OCI-LY3 (cell line): ENCODE measurements around the gene HTR1D.
"Not testable (repeated sequence)": the region's sequence is repeated elsewhere in the genome, so short reads cannot be mapped to it uniquely, and the experiment has no call there.

ENCODE experiments used
- H2AFZ ChIP-seq: fragments of 200-600, 300-600 bp; shearing (Covaris generic); 2 replicates; pipeline ENCODE4 v1.6.0; 2014; ENCODE audit warnings: antibody characterized with exemption, low read depth, low read length
- H3K27ac ChIP-seq: fragments of 200-600, 300-600 bp; sonication (generic); 2 replicates; pipeline ENCODE4 v1.5.1; 2014; ENCODE audit warnings: mild to moderate bottlenecking, low read length, moderate library complexity, mixed read lengths
- H3K27me3 ChIP-seq: fragments of 200-600, 300-600 bp; sonication (generic); 2 replicates; pipeline ENCODE4 v1.6.1; 2014; ENCODE audit warnings: low read depth, low read length, mixed read lengths
- H3K36me3 ChIP-seq: fragments of 200-600, 300-600 bp; sonication (generic); replicated peaks from 2 replicates; pipeline ENCODE3; 2014; ENCODE audit warnings: low read depth, low read length, mixed read lengths
- H3K4me1 ChIP-seq: fragments of 300-600, 200-600 bp; sonication (generic); 2 replicates; pipeline ENCODE4 v1.6.1; 2014; ENCODE audit warnings: low read length, mixed read lengths
- H3K4me2 ChIP-seq: fragments of 200-600, 300-600 bp; sonication (generic); 2 replicates; pipeline ENCODE4 v1.6.1; 2014; ENCODE audit warnings: low read length, mixed read lengths
- H3K4me3 ChIP-seq: fragments of 300-600, 200-600 bp; sonication (generic); 2 replicates; pipeline ENCODE4 v1.5.1; 2014; ENCODE audit warnings: antibody characterized with exemption, mild to moderate bottlenecking, low read length, moderate library complexity
- H3K79me2 ChIP-seq: fragments of 300-600, 200-600 bp; shearing (Covaris generic); 2 replicates; pipeline ENCODE4 v1.6.1; 2014; ENCODE audit warnings: mild to moderate bottlenecking, low read length, mixed read lengths
- H3K9ac ChIP-seq: fragments of 300-600, 200-600 bp; shearing (Covaris generic); 2 replicates; pipeline ENCODE4 v1.6.0; 2014; ENCODE audit warnings: mild to moderate bottlenecking, low read length, moderate library complexity
- H3K9me3 ChIP-seq: fragments of 200-600, 300-600 bp; shearing (Covaris generic); 2 replicates; pipeline ENCODE4 v1.6.1; 2014; ENCODE audit warnings: low read length, mixed read lengths; ENCODE audit not compliant: insufficient read depth
- H4K20me1 ChIP-seq: fragments of 200-600, 300-600 bp; sonication (generic); 2 replicates; pipeline ENCODE4 v1.6.1; 2016; ENCODE audit warnings: low read length, mixed read lengths; ENCODE audit not compliant: insufficient read depth
- CTCF ChIP-seq: fragments of 200-600, 300-600 bp; sonication (generic); IDR thresholded peaks from 2 replicates; pipeline ENCODE4 v1.5.1; 2014; ENCODE audit warnings: antibody characterized with exemption, low read length, low read depth
- EZH2phosphoT487 ChIP-seq: fragments of 200-600 bp; shearing (Covaris generic); IDR thresholded peaks from 2 replicates; pipeline ENCODE4 v1.6.1; 2018; ENCODE audit warnings: antibody characterized with exemption, mixed run types, low read depth

The HTR1D gene

GRCh38 chr1:23217421-23218115 is at the start of gene HTR1D:
HTR1D (minus strand) TSS chr1:23217502; CDS start chr1:23194219, 23,283 bp downstream.
- Histone ChIP-seq H3K4me1 (no peaks in the 10 kb centered on the region), H3K9ac (no peak within 1 kb of the TSS), H3K79me2 (no peaks in the 10 kb centered on the region), H3K9me3 (no peaks in the 10 kb centered on the region), H3K4me3 (no peak within 1 kb of the TSS), H3K36me3 (no peaks in the 10 kb centered on the region), H2AFZ (no peak within 1 kb of the TSS), H3K4me2 (no peak within 1 kb of the TSS), H4K20me1 (no peaks in the 10 kb centered on the region), H3K27me3 (no peaks in the 10 kb centered on the region), H3K27ac (no peak within 1 kb of the TSS)
- no peak for TF ChIP-seq CTCF
- TF ChIP-seq EZH2phosphoT487, result no peak

- H3K27ac ChIP-seq, result no peak overlapping the region
- TF ChIP-seq EZH2phosphoT487, result no peak
- TF ChIP-seq CTCF, result no peak
- H3K27me3 ChIP-seq, result no peaks in the 10 kb centered on the region
Observed at GRCh38 chr1:23263380-23263887, 46.1 kb upstream of the HTR1D start.

GRCh38 chr1:23258082-23258481 is 40.8 kb upstream of the HTR1D start:
- not testable (repeated sequence) for H3K27me3 ChIP-seq, H3K4me3 ChIP-seq, H2AFZ ChIP-seq, H3K9me3 ChIP-seq, H4K20me1 ChIP-seq, H3K9ac ChIP-seq, H3K79me2 ChIP-seq, H3K4me2 ChIP-seq, H3K27ac ChIP-seq, H3K36me3 ChIP-seq, H3K4me1 ChIP-seq

More at GRCh38 chr1:23263380-23263887, 46.1 kb upstream of the HTR1D start:
- Histone ChIP-seq H4K20me1 (no peaks in the 10 kb centered on the region), H3K79me2 (no peaks in the 10 kb centered on the region), H2AFZ (no peak overlapping the region), H3K9me3 (no peaks in the 10 kb centered on the region), H3K4me2 (no peak overlapping the region), H3K36me3 (no peaks in the 10 kb centered on the region), H3K9ac (no peak overlapping the region), H3K4me3 (no peak overlapping the region), H3K4me1 (no peaks in the 10 kb centered on the region)

- not testable (repeated sequence) for H3K4me2 ChIP-seq, H3K27ac ChIP-seq, H3K4me1 ChIP-seq, H3K9ac ChIP-seq, H2AFZ ChIP-seq, H3K4me3 ChIP-seq, H4K20me1 ChIP-seq, H3K79me2 ChIP-seq, H3K36me3 ChIP-seq, H3K27me3 ChIP-seq, H3K9me3 ChIP-seq
Observed at GRCh38 chr1:23257371-23257770, 40.1 kb upstream of the HTR1D start.

GRCh38 chr1:23254584-23254983 is 37.3 kb upstream of the HTR1D start:
- TF ChIP-seq CTCF (no peak), EZH2phosphoT487 (no peak)
- H3K9me3 ChIP-seq, result no peaks in the 10 kb centered on the region
- no peaks in the 10 kb centered on the region for H4K20me1 ChIP-seq
- H3K4me3 ChIP-seq, result no peak overlapping the region
- no peaks in the 10 kb centered on the region for H3K79me2 ChIP-seq
- H3K36me3 ChIP-seq, result no peaks in the 10 kb centered on the region
- no peak overlapping the region for H3K4me2 ChIP-seq
- no peak overlapping the region for H2AFZ ChIP-seq
- H3K9ac ChIP-seq, result no peak overlapping the region
- no peak overlapping the region for H3K27ac ChIP-seq
- no peaks in the 10 kb centered on the region for H3K27me3 ChIP-seq
- H3K4me1 ChIP-seq, result peaks cover 5% of the 10 kb centered on the region
